Body of pancreas (tissue), 4 donors: ENCODE data around the gene EXOC2.
A peak's percentile ranks its signal among the peaks of the same experiment; 100 is the strongest.

Experiments used
- POLR2A ChIP-seq, 3 donors: fragments of 450-650 bp; IDR thresholded peaks; one replicate each; pipeline ENCODE4 v1.6.1; 2016; ENCODE audit warnings: antibody characterized with exemption in 3 of 3, mild to moderate bottlenecking in 2 of 3
- TF ChIP-seq, protein P1 (sequence below), 7 experiments: fragments of 450-650 bp in 4 of 7; fragments of 200-600 bp in 3 of 7; sonication (generic) in 3 of 7; IDR thresholded peaks; one replicate each; pipeline ENCODE4 v1.5.1; 2016 to 2019; ENCODE audit warnings: antibody characterized with exemption in 7 of 7

DNA sequence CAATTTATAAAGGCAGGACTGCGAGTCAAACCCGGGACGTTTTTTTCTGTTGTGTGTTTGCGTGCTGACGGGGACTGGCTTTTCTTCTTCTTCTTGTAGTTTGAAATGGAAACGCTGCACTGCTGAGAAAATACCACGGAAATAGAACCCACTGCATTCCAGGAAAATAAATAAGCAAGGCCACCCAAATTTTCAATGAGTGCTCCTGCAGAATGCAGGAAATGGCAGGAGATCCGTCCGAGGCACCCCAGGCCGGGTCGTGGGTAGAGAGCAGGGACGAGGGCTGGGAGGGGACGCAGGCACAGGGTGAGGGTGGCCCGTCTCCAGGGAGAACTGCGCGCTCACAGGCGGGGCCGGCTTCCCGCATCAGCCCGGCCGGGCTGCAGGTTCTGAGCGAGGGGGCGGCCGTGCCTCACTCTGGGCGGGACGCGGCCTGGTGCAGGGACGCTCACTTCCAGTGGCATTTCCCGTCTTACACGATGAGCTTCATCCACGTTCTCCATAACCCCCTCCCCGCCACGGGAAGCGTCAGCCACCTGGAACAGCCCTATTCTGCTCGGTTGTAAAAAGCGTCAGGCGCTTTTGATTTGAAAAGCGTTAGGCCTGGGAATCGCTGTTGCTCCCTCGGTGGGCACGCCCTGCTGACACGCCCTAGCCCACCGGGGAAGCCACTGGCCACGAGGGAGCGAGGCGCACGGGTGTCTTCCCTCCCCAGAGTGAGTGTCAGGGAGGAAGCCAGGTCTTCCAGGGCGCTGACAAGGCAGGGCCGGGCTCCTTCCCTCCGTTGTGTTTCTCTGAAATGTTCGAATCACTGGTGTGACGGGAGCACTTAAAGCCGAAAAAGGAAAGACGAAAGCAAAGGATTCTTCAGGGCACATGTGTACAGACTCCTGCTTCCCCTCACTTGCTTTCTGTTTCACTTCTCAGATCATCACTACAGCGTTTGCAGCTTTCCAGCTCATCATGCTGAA lies 17.9 kb upstream of the EXOC2 start:
- TF ChIP-seq, protein P1, sequence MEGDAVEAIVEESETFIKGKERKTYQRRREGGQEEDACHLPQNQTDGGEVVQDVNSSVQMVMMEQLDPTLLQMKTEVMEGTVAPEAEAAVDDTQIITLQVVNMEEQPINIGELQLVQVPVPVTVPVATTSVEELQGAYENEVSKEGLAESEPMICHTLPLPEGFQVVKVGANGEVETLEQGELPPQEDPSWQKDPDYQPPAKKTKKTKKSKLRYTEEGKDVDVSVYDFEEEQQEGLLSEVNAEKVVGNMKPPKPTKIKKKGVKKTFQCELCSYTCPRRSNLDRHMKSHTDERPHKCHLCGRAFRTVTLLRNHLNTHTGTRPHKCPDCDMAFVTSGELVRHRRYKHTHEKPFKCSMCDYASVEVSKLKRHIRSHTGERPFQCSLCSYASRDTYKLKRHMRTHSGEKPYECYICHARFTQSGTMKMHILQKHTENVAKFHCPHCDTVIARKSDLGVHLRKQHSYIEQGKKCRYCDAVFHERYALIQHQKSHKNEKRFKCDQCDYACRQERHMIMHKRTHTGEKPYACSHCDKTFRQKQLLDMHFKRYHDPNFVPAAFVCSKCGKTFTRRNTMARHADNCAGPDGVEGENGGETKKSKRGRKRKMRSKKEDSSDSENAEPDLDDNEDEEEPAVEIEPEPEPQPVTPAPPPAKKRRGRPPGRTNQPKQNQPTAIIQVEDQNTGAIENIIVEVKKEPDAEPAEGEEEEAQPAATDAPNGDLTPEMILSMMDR (IDR thresholded peaks at IDR 0.05): no peak
- peak in 2 of 3 donors; percentile 28 to 40 for TF ChIP-seq POLR2A (IDR thresholded peaks at IDR 0.05)
